ENCODE measurements around the gene TSPYL2.
A peak's percentile ranks its signal among the peaks of the same experiment; 100 is the strongest.

Gene TSPYL2

DNA sequence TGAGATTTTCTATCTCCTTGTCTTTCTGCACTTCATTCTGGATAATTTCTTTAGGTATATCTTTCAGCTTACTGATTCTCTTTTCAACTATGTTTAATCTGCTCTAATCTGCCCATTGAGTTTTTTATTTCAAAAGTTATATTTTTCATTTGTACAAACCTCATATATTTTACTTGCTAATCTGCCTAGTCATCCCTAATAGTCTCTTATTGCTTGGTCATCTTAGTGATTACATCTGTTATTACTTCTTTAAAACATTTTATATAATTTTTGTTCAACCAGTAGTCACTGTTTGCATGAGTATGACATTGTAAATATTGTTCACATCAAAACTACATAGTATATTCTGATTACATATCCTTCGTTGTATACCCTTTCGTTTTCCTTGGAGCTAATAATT lies 44.2 kb downstream of the TSPYL2 start:
- DNase-seq: no peak

DNA sequence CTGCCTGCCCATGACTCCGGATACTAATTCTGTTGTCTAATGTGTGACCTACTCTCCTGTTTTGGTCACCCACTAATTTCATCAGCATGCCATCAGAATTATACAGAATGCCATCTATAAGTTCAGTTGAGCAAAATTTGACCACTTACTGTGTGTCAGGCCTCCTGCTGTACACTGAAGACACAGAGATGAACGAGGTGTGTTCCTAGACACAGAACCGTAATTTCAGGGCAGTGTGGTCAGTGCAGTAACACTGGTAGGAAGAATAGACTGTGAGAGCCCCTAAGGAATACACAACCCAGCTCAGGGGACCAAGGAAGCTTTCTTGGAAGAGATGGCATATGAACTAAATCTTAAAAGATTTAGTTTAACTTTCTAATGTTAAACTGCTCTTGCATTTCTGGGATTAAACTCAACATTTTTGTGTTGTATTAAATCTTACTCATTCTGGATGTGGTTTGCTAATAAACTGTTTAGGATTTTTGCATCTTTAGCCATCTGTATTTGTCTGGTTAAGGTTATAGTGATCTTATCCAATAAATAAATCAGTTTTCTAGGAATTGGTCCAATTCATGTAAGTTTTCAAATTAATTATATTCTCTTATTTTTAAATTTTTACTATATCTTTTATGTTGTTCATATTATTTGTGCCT lies 46.1 kb downstream of the TSPYL2 start:
- DNase-seq: no peak

DNA sequence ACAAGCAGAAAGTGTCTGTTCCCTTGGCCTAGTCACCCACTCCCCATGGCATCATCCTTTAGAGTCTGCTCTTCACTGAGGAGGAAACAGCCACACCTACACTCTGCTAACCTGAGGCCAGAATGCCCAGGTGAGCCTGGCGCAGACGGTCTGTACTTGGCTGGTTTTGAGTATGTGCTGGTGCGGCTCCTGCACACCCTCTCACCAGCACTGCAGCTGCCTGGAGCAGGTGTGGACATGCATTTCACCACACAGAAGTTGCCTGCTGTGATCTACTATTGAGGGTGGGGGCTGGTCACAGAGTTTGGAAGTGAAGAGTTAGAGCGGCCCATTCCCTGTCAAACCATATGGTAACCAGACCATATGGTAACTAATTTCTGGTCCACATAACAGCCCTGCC lies 51.2 kb downstream of the TSPYL2 start:
- peak; percentile 2 for DNase-seq

DNA sequence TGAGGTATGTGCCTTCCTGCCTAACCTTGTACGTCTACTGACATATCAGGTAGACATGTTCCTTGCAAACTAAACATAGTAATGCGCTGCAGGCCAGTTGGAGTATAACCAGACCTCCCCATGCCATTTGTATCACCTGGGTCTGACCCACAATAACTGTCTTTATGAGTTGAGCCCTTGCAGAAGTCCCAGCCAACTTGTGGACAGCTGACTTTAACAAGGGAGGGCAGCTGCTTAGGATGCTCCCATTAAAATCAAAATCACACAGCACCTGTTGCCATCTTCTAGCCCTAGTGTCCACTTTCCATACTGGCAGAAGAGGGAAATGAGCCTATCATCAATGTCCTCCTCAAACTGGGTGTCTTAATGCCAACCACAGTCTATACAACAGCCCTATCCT lies 53.4 kb downstream of the TSPYL2 start:
- no peak for DNase-seq
